Ecto neural progenitor cell (in vitro differentiated cells): ENCODE data around the gene HMCN1.
"Not testable (repeated sequence)": the region's sequence is repeated elsewhere in the genome, so short reads cannot be mapped to it uniquely, and the experiment has no call there.

Source experiments
- DNase-seq: peaks from one replicate; pipeline ENCODE4 v3.0.0-alpha.2; 2018; ENCODE audit warnings: low spot score

HMCN1 gene

DNA sequence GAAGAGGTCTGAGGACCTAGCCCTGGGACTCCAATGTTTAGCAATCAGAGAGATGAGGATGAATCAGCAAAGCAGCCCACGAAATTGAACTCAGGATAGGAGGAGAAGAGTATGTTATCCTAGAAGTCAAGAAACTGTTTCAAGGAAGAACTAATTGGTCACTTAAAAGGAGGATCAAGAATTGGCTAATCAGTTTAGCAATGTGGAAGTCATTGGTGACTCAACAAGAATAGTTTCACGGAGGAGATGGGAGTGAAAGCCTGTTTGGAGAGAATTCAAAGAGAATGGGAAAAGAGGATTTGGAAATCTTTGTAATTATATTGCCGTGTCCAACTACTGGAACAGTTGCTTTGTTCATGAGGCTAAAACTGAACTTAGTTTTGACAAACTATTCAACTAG, 7.4 kb downstream of the HMCN1 start:
- DNase-seq = no peak

DNA sequence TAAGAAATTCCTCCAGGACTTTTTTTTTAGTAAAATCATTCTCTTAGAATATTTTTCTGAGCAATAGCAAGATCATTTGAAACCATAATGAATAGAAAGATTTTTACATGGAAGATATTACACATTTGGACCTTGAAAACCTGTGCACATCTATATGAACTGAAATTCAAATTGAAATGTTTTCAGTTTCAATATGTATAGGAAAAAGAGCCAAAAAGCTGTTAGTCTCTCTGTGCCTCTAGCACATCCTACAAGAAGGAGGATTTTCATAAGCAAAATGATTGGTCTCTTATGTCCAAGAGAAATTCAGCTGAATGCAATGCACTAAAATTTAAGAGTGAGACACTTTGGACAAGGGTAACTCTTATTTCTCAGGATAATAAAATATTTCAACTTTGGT, 8.2 kb downstream of the HMCN1 start:
- DNase-seq = no peak

DNA sequence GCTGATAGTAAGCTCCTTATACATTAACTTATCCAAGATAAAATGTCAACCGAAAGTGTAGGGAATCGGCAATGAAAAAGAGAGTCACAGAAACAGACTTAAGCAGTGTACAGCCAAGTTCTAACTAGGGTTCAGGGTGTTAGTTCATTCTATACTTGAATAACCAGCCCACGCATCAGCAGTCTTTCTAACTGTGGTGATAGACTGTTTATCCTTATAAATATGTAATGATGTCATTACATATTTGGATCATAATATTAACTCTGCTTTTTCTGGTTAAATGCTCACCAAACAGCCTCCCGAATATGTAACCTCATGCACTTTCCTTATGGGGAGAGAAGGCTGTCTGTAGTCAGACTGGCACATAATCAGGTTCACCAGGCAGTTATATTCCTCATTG, 11.0 kb downstream of the HMCN1 start:
- DNase-seq = no peak

DNA sequence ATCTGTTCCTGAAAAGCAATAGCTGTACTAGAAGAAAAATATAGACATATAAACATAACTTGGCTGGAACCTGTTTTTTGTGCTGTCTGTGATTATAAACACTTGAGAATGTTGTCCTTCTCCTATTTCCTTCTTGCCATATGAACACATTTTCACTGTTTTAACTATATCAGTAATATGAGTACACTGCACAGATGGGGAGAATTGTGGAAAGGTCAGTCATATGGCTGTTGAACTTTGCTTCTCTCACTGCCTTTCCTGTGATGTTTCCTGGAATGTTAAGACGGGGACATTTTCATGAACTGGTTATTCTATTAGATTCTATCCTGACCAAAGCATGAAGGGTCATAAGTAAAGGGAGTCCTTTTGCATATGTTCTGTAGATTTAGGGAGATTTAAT, 24.9 kb downstream of the HMCN1 start:
- no peak for DNase-seq

DNA sequence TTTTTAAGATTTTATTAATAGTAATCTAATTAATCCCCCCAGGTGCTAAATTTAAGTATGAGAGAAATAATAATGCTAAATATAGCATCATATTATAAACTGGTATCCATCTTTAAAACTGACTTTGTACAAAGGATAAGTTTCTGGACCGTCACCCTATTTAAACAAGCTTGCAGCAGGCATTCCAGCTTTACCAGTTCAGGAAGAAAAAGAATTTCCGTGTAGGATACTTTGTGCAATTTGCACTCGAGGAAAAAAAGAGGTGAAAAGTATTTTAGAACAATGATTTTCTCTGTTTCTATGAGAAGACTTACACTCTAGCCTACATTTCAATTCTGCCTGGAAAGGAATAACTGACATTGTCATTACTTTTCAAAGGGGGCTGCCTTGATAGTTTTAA, 27.6 kb downstream of the HMCN1 start:
- DNase-seq = no peak

DNA sequence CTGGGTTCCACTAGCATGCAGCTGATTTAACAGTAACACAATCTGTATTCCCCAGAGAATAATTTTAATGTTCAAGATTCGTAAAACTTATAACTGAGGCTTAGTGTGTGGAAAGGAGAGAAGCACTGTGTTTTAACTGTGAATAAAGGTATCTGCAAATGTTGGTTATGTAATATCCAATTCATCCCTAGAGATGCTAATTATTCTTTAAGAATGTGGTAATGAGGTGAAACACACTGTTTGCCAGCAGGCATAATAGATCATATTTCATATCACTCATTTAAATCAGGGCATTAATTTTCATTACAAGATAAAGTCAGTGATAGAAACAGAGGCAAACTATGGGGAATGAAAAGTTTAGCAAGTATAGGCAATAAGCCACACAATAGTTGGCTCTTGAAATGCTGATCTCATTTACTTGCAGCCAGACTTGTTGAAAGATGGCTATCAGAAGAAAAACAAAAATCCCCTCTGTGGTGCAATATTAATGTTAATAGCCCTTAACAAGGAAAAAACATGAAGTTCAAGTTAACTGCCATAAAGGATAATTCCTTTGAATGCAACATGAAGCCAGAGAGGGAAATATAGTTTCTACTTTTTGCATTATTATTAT, 33.4 kb downstream of the HMCN1 start:
- no peak for DNase-seq

DNA sequence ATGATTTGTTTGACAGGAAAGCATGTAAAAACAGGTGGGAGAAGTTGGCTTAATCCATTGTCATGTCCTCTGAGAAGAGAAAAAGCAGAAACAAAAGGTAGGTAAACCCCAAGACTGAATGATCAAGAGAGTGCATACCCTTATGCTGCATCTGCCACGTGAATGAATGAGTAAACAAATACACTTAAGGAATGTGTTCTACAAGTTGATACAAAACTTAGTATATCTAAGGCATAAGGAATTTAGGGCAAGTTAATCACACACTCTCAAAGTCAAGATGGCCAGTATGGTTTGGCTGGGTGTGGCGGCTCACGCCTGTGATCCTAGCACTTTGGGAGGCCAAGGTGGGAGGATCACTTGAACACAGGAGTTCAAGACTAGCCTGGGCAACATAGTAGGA, 34.2 kb downstream of the HMCN1 start:
- no peak for DNase-seq

DNA sequence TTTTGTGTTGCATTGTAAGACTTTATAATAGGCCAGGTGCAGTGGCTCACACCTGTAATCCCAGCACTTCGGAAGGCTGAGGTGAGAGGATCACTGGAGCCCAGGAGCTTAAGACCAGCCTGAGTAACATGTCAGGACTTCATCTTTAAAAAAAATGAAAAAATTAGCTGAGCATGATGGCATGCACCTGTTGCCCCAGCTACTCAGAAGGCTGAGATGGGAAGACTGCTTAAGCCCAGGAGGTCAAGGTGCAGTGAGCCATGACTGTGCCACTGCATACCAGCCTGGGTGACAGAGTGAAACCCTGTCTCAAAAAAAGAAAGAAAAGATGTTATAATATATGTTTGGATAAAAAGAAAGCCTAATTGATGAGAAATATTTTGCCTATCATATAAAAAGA, 34.9 kb downstream of the HMCN1 start:
- DNase-seq = no peak

DNA sequence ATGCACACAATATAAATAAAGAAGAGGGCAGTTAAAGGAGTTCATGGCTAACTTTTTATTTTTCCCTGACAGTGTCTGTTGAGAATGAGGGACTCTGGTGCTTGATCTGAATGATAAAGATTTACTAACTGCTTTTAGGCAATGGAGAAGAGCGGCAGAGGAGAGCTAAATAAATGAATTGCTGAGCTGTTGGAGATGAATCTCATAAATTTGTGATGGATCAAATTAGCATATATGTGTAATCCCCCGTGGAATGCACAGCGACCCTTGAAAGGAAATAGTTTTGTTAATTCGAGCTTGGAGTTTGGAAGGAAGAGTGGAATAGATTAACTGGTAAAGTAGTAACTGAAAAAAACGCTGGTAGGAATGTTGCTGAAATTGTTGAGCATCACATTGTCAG, 40.2 kb downstream of the HMCN1 start:
- DNase-seq = no peak

DNA sequence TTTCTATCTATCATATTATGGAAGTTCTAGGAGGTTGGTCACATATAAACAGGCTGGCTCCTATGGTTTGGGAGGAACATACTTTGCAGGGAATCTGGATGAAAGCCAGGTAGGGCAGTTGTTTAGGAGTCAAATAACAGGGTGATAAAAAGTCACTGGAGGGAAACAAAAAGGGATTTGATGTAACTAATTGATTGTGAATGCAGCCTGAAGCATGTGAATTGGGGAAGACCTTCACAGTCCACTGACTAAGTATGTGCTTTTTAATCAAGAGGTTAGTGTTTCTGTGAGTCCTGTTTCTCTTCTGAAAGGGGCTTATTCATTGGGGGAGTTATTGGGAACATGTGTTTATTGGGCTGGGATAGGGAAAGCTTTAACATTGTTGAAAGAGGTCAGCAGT, 41.3 kb downstream of the HMCN1 start:
- DNase-seq = no peak

DNA sequence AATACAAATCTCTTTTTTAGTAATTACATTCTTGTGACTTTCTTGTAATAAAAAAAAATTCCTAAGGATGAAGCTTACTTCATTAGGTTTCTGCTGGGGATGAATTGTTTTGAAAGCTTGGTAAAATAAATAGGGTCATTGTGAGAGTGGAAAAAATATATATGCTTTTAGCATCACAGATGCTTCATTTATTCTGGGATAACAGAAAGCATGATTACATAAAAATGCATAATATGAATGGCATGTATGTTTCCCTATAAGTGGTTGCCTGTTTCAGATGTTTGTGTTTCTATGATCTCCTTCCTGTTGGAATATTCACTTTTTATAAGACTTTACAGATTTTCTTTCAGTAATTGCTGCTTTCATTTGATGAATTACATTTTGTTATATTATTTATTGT, 42.3 kb downstream of the HMCN1 start:
- no peak for DNase-seq

DNA sequence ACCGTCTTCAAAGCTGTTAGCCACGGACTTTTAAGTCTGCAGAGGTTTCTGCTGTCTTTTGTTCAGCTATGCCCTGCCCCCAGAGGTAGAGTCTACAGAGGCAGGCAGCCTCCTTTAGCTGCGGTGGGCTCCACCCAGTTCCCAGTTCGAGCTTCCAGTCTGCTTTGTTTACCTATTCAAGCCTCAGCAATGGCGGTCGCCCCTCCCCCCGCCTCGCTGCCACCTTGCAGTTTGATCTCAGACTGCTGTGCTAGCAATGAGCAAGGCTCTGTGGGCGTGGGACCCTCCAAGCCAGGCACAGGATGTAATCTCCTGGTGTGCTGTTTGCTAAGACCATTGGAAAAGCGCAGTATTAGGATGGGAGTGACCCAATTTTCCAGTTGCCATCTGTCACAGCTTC, 49.7 kb downstream of the HMCN1 start:
- DNase-seq = not testable (repeated sequence)

DNA sequence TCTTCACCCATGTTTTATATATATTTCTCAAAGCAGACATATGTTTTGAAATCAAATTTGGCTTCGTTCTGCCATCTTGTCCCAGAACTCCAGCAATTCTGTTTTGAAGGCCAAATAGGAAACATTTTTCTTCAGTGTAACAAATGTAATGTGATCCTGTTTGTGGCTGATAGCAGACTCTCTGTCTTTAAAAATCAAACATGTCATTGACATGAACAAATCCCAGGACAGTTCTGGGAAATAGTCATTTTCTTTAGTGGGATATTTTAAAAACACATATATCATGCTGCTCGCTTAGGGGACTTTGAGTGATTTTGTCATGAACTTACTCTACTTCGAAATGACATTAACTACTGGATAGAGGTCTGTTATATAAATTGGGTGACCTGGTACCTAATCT, 51.4 kb downstream of the HMCN1 start:
- no peak for DNase-seq

DNA sequence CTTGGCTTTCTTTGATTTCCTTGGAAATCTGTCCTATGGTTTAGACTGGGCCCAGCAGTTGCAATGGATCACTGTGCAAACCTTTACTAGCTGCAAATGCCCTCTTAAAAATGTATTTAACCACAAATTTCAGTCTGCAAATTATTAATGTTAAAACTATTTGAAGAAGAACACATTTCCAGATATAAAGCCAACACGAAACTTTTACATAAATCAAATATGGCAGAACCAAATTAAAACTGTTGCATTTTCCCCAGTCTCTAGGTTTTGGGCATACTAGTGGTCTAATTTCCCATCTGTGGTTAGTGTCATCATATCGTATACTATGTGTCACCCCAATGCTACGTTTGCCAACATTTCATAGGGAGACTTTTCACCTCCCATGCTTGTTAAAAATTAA, 52.3 kb downstream of the HMCN1 start:
- DNase-seq = no peak

DNA sequence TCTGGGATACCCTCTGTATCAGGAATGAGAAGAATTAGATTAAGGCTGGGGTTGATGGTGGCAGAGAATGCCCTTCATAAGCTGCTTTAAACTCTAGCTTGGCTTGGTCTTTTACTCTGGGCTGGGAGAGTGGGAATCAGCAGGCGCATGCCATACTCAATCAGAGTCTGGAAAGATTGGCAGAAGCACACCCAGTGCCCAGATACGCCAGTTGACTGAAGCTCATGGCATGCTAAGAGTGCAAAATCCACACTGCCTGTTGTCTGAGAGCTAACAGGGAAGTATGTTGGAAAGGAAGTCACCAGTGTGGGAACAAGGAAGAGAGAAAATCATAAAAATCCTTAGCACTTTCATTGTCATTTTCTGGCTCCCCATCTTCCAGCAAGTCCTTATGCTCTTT, 53.0 kb downstream of the HMCN1 start:
- no peak for DNase-seq

DNA sequence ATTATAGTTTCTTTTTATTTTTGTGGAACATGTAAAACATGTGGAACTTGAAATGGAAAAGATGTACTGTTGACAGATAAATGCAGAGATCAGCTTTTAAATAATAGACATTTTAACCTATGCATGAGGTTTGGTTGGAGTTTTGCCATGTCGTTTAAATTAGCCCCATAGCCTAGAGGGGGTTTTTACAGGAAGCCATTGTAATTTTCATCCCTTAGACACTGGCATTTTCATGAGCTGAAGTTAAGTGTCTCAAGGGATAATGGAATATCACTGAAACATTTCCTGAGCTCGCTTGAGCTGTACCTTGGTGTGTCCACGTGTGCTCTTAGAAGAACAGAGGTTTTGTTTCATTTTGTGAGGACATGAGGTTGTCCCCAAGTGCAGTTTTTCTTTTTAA, 54.2 kb downstream of the HMCN1 start:
- no peak for DNase-seq

DNA sequence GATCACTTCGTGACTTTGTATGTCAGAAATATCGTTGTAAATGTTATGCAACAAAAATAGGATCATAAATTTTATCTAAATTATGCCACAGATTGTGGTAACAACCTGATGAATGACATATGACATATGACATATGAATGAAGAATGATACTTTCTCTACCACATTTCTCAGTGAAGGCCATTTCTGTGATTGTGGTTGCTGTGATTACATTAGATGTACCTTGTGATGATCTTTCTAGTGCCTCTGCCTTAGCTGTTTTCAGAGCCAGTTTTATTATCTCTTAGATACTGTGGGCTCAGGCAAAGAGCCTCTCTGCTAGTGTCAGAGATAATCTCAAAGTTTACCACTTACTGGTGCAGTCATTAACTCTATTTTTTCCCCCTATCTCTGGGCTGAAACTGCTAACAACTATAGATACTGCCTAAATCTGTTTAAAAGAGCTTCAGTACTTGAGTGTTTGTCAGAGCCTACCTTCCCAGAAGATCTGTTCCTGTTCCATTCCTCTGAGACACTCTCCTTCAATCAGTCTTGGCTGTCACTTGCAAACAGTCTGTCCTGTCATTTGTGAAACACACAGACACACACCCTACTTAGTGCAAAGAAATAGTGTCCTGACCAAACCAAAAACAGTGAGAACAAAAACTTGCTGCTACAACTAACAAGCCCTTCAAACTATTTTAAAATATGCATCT, 55.5 kb downstream of the HMCN1 start:
- DNase-seq = no peak

DNA sequence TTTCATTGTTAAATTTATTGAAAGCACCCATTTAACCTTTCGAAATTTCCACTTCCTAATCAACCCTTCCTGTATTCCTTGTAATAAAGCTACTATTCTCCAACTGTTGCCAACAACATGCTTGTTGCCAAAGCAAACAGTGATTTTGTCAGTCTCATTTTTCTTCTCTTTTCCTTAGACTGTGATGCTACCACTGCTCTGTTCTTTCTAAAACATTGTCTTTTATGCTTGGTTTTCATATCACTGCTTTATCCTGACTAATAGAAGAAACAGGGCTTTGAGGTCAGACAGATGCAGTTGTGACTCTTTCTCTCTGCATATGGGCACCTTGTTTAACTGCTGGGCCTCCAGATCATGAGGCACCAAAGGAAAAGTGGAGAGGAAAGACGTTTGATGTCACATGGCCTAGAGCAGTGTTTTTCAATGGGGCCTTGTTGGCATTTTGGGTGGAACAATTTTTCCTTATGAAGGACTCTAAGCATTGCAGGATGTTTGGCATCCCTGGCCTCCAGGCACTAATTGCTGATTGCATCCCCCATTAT, 56.1 kb downstream of the HMCN1 start:
- DNase-seq = no peak

DNA sequence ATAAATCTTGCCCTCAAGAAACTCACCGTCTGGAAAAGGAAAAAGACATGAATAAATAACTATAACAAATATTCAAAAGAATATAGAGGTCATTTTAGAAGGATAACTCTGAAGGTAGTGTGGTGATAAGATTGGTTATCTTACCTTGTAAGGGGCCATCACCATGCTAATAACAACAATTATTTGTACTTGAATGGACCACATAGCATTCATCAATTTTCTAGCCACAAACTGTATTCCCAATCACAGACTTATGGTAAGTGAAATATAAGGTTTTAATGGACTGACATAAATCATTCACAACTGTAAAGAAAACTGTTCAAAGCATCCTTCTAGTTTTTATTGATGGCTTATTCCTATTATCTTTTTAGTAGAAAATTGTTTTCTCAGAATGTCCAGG, 57.8 kb downstream of the HMCN1 start:
- no peak for DNase-seq

DNA sequence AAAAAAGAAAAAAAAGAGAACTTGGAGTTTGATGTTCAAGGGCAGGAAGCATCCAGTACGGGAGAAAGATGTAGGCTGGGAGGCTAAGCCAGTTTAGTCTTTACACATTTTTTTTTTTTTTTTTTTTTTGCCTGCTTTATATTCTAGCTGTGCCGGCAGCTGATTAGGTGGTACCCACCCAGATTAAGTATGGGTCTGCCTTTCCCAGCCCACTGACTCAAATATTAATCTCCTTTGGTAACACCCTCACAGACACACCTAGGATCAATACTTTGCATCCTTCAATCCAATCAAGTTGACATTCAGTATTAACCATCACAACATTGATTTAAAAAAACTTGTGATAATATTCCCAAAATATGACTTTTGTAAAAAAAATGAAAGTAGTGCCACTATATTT, 60.3 kb downstream of the HMCN1 start:
- DNase-seq = not testable (repeated sequence)

DNA sequence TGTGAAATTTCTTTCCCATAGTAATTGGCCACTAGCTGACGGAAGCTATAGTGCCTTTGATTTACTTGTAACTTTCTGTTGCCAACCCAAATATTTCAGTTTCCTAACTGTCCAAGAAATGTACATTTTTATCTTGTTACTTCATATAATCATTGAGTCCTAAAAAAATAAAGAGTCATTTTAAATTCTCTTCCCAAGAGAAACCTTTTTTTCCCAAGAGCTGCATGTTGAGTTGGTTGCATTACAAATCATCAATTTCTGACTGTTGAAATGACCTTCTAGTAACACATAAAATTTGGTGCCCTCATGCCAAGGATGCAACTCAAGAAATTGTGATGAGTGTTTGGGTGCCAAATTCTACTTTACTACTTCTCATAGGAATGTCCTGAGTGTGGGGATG, 61.0 kb downstream of the HMCN1 start:
- DNase-seq = no peak

DNA sequence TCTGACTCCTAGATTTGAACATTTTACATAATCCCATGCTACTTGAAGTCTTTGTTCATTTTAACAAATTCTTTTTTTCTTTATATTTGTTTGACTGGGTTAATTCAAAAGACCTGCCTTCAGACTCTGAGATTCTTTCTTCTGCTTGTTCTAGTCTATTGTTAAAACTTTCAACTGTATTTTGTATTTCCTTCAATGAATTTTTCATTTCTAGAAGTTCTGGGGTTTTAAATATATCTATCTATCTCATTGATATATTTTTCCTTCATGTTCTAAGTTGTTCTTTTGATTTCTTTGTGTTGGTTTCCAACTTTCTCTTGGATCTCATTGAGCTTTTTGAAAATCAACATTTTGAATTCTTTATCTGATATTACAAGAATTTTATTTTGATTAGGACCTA, 64.3 kb downstream of the HMCN1 start:
- no peak for DNase-seq

DNA sequence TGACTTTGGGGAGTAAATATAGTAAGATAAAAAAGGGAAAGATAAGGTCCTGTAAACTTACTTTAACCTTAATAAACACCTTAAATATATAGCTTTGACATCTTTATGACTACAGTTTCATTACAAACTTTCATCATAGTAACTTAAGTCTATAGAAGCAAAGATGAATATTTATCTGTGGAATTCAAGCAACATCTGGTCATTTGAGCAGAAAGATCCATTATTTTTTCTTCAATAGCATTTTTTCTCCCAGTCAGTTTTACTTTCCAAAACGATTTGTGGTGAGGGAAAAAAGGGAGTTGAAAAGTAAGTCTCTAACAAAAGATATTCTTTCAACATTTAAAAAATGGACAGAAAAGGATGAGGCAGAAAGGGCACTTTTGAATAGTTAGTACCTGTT, 69.0 kb downstream of the HMCN1 start:
- DNase-seq = no peak

DNA sequence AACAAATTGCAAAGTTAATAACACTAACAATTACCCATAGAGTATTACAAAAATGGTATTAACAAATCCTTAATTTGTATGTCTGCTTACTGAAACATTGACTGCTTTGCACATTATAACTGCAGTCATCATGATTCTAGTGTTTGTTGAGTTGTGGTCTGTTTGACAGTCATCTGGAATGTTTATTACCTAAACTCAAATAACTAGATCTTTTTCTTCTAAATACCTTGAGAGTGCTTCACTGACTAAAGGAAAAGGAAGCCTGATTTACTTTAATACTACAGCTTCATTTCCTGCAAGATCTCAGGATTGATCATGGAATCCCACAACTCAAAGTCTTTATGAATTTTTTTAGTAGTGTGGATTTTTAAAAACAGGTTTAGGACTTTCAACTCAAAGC, 70.0 kb downstream of the HMCN1 start:
- no peak for DNase-seq
